KMS-11 (cell line): ENCODE results near the gene NLE1.

Source experiments
- H2AFZ ChIP-seq: fragments of 200-600 bp; sonication (generic); 2 replicates; pipeline ENCODE4 v1.6.1; 2016; ENCODE audit warnings: antibody characterized with exemption, mixed run types, low read depth
- H3K27ac ChIP-seq: fragments of 200-600 bp; sonication (generic); 2 replicates; pipeline ENCODE4 v1.6.1; 2016; ENCODE audit warnings: mild to moderate bottlenecking, mixed run types
- H3K27me3 ChIP-seq: fragments of 200-600 bp; sonication (generic); 2 replicates; pipeline ENCODE4 v1.6.1; 2017; ENCODE audit warnings: mild to moderate bottlenecking, low read depth, mixed run types, moderate library complexity; ENCODE audit not compliant: insufficient read depth
- H3K36me3 ChIP-seq: fragments of 200-600 bp; sonication (generic); 2 replicates; pipeline ENCODE4 v1.6.1; 2017; ENCODE audit warnings: mild to moderate bottlenecking, mixed run types; ENCODE audit not compliant: insufficient read depth
- H3K4me1 ChIP-seq: fragments of 200-600 bp; sonication (generic); 2 replicates; pipeline ENCODE4 v1.6.1; 2016; ENCODE audit warnings: mild to moderate bottlenecking, low read depth, mixed run types; ENCODE audit not compliant: poor library complexity, severe bottlenecking
- H3K4me2 ChIP-seq: fragments of 200-600 bp; sonication (generic); 2 replicates; pipeline ENCODE4 v1.7.0; 2016; ENCODE audit warnings: mild to moderate bottlenecking, mixed run types
- H3K4me3 ChIP-seq: fragments of 200-600 bp; sonication (generic); IDR thresholded peaks from 2 replicates; pipeline ENCODE4 v1.6.1; 2017; ENCODE audit warnings: low read depth, low read length, mixed read lengths; ENCODE audit not compliant: insufficient read depth
- H3K79me2 ChIP-seq: fragments of 200-600 bp; sonication (generic); 2 replicates; pipeline ENCODE4 v1.6.1; 2016; ENCODE audit warnings: low read depth, mixed run types; ENCODE audit not compliant: insufficient read depth
- H3K9ac ChIP-seq: fragments of 200-600 bp; sonication (generic); 2 replicates; pipeline ENCODE4 v1.6.1; 2016; ENCODE audit warnings: mild to moderate bottlenecking, mixed run types
- H4K20me1 ChIP-seq: fragments of 200-600 bp; sonication (generic); 2 replicates; pipeline ENCODE4 v1.6.1; 2016; ENCODE audit warnings: mild to moderate bottlenecking, mixed run types; ENCODE audit not compliant: insufficient read depth
- TF ChIP-seq, protein P1 (sequence below): fragments of 200-600 bp; sonication (generic); conservative IDR thresholded peaks from 2 replicates; pipeline ENCODE4 v1.6.1; 2017; ENCODE audit warnings: low read depth, mild to moderate bottlenecking, antibody characterized with exemption, low read length, moderate library complexity, mixed read lengths

NLE1 gene

GRCh38 chr17:35146214-35146833 is 4.2 kb upstream of the NLE1 start:
- Histone ChIP-seq H3K36me3 (no peaks in the 10 kb centered on the region), H3K9ac (no peak overlapping the region), H3K4me3 (no peak overlapping the region), H3K27me3 (no peaks in the 10 kb centered on the region), H3K79me2 (peaks cover 6% of the 10 kb centered on the region), H4K20me1 (no peaks in the 10 kb centered on the region), H3K27ac (no peak overlapping the region), H2AFZ (no peak overlapping the region), H3K4me1 (no peaks in the 10 kb centered on the region), H3K4me2 (no peak overlapping the region)
- TF ChIP-seq, protein P1, sequence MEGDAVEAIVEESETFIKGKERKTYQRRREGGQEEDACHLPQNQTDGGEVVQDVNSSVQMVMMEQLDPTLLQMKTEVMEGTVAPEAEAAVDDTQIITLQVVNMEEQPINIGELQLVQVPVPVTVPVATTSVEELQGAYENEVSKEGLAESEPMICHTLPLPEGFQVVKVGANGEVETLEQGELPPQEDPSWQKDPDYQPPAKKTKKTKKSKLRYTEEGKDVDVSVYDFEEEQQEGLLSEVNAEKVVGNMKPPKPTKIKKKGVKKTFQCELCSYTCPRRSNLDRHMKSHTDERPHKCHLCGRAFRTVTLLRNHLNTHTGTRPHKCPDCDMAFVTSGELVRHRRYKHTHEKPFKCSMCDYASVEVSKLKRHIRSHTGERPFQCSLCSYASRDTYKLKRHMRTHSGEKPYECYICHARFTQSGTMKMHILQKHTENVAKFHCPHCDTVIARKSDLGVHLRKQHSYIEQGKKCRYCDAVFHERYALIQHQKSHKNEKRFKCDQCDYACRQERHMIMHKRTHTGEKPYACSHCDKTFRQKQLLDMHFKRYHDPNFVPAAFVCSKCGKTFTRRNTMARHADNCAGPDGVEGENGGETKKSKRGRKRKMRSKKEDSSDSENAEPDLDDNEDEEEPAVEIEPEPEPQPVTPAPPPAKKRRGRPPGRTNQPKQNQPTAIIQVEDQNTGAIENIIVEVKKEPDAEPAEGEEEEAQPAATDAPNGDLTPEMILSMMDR, result no peak

GRCh38 chr17:35144840-35145239 is 2.7 kb upstream of the NLE1 start:
- no peak overlapping the region for H2AFZ ChIP-seq
- no peak overlapping the region for H3K9ac ChIP-seq
- H3K4me2 ChIP-seq, result no peak overlapping the region
- H3K4me3 ChIP-seq, result no peak overlapping the region
- peaks cover 21% of the 10 kb centered on the region for H3K79me2 ChIP-seq
- H3K27ac ChIP-seq, result no peak overlapping the region
- TF ChIP-seq, protein P1, result no peak
- no peaks in the 10 kb centered on the region for H3K27me3 ChIP-seq
- H4K20me1 ChIP-seq, result no peaks in the 10 kb centered on the region
- peaks cover 9% of the 10 kb centered on the region for H3K4me1 ChIP-seq
- no peaks in the 10 kb centered on the region for H3K36me3 ChIP-seq

- Histone ChIP-seq H3K36me3 (no peaks in the 10 kb centered on the region; the same call in 1 of the 2 replicates), H3K4me2 (0 out of 2 replicates have a peak overlapping the region, but pooled peaks have one; percentile 13), H3K27ac (no peak overlapping the region), H4K20me1 (no peaks in the 10 kb centered on the region), H3K9ac (peak overlapping the region; percentile 89; the same call in 1 of the 2 replicates), H3K79me2 (peaks cover 29% of the 10 kb centered on the region), H3K4me3 (no peak overlapping the region), H2AFZ (peak overlapping the region; percentile 66; the same call in 1 of the 2 replicates), H3K4me1 (peaks cover 9% of the 10 kb centered on the region), H3K27me3 (no peaks in the 10 kb centered on the region)
- TF ChIP-seq, protein P1, result 0 out of 2 replicates have a peak, but pooled peaks have one; percentile 12
Observed at GRCh38 chr17:35142467-35142796, 329 bp upstream of the NLE1 start.

DNA sequence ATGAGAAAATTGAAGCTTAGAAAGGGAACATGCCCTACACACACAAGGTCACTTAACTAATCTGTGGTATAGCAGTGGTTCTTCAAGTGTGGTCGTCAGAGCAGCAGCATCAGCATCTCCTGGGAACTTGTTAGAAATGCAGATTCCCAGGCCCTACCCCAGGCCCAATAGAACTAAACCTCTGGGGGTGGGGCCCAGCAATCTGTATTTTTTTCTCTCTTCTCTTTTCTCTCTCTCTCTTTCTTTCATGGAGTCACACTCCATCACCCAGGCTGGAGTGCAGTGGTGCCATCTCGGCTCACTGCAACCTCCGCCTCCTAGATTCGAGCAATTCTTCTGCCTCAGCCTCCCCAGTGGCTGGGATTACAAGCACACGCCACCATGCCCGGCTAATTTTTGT is 3.9 kb downstream of the NLE1 start:
- H4K20me1 ChIP-seq, result no peaks in the 10 kb centered on the region
- H3K4me1 ChIP-seq, result peaks cover 9% of the 10 kb centered on the region
- H3K4me2 ChIP-seq, result no peak overlapping the region
- H3K27ac ChIP-seq, result no peak overlapping the region
- no peak overlapping the region for H3K4me3 ChIP-seq
- no peaks in the 10 kb centered on the region for H3K27me3 ChIP-seq
- TF ChIP-seq, protein P1, result no peak
- no peak overlapping the region for H2AFZ ChIP-seq
- H3K9ac ChIP-seq, result no peak overlapping the region
- H3K79me2 ChIP-seq, result peaks cover 29% of the 10 kb centered on the region
- H3K36me3 ChIP-seq, result peaks cover 6% of the 10 kb centered on the region; the same call in 1 of the 2 replicates
